ENCODE measurements around the gene AP1M2. TPM values are rescaled to one million over a fixed set of nuclear protein-coding genes. Genes with fewer than 3 reads are reported as not detected.

Gene AP1M2
- total RNA-seq, result 0.45 TPM in 1 of 3 replicates, not detected in the others
- long read RNA-seq, partial matches to known transcripts, result 1 of 1 reads
- long read RNA-seq, other reads (novel, unspliced or antisense), result 0 of 1 reads

- Mint-ChIP-seq H3K27ac (ENCODE audit: unreplicated experiment) (no peak within 1 kb of the TSS), H3K27me3 (ENCODE audit: low read depth) (peaks cover 15% of the 10 kb centered on the region), H3K4me3 (ENCODE audit: unreplicated experiment) (no peak within 1 kb of the TSS), H3K9me3 (ENCODE audit: low read depth) (no peaks in the 10 kb centered on the region), H3K4me1 (ENCODE audit: low read depth) (no peaks in the 10 kb centered on the region), H3K36me3 (ENCODE audit: low read depth) (peaks cover 6% of the 10 kb centered on the region)
- no peak for DNase-seq (ENCODE audit: low spot score)
- no peak for TF ChIP-seq CTCF (IDR thresholded peaks at IDR 0.05)
Observed at GRCh38 chr19:10587022-10587838, at the start of gene AP1M2. Gene AP1M2 (minus strand): TSS chr19:10587312. CDS start chr19:10587231, 81 bp downstream.

GRCh38 chr19:10636304-10636972 lies 49.3 kb upstream of the AP1M2 start:
- Mint-ChIP-seq H3K9me3 (ENCODE audit: low read depth) (no peaks in the 10 kb centered on the region), H3K4me3 (ENCODE audit: unreplicated experiment) (no peak overlapping the region), H3K27ac (ENCODE audit: unreplicated experiment) (no peak overlapping the region), H3K4me1 (ENCODE audit: low read depth) (no peaks in the 10 kb centered on the region), H3K36me3 (ENCODE audit: low read depth) (peaks cover 43% of the 10 kb centered on the region), H3K27me3 (ENCODE audit: low read depth) (no peaks in the 10 kb centered on the region)
- DNase-seq (ENCODE audit: low spot score), result peak; percentile 90
- no peak for TF ChIP-seq CTCF (IDR thresholded peaks at IDR 0.05)

- peaks cover 44% of the 10 kb centered on the region for H3K36me3 Mint-ChIP-seq (ENCODE audit: low read depth)
- no peak overlapping the region for H3K27ac Mint-ChIP-seq (ENCODE audit: unreplicated experiment)
- H3K27me3 Mint-ChIP-seq (ENCODE audit: low read depth), result no peaks in the 10 kb centered on the region
- TF ChIP-seq CTCF (IDR thresholded peaks at IDR 0.05), result no peak
- DNase-seq (ENCODE audit: low spot score), result no peak
- no peaks in the 10 kb centered on the region for H3K4me1 Mint-ChIP-seq (ENCODE audit: low read depth)
- no peak overlapping the region for H3K4me3 Mint-ChIP-seq (ENCODE audit: unreplicated experiment)
- no peaks in the 10 kb centered on the region for H3K9me3 Mint-ChIP-seq (ENCODE audit: low read depth)
Observed at GRCh38 chr19:10634963-10635362, 47.9 kb upstream of the AP1M2 start.

- no peaks in the 10 kb centered on the region for H3K27me3 Mint-ChIP-seq (ENCODE audit: low read depth)
- no peaks in the 10 kb centered on the region for H3K9me3 Mint-ChIP-seq (ENCODE audit: low read depth)
- H3K4me1 Mint-ChIP-seq (ENCODE audit: low read depth), result no peaks in the 10 kb centered on the region
- H3K4me3 Mint-ChIP-seq (ENCODE audit: unreplicated experiment), result no peak overlapping the region
- H3K27ac Mint-ChIP-seq (ENCODE audit: unreplicated experiment), result no peak overlapping the region
- H3K36me3 Mint-ChIP-seq (ENCODE audit: low read depth), result peaks cover 44% of the 10 kb centered on the region
- no peak for DNase-seq (ENCODE audit: low spot score)
- TF ChIP-seq CTCF (IDR thresholded peaks at IDR 0.05), result no peak
Observed at GRCh38 chr19:10634430-10634829, 47.3 kb upstream of the AP1M2 start.

- Mint-ChIP-seq H3K4me1 (ENCODE audit: low read depth) (peaks cover 4% of the 10 kb centered on the region), H3K4me3 (ENCODE audit: unreplicated experiment) (no peak overlapping the region), H3K27me3 (ENCODE audit: low read depth) (no peaks in the 10 kb centered on the region), H3K27ac (ENCODE audit: unreplicated experiment) (no peak overlapping the region), H3K36me3 (ENCODE audit: low read depth) (peaks cover 41% of the 10 kb centered on the region), H3K9me3 (ENCODE audit: low read depth) (no peaks in the 10 kb centered on the region)
- DNase-seq (ENCODE audit: low spot score), result no peak
- no peak for TF ChIP-seq CTCF (IDR thresholded peaks at IDR 0.05)
Observed at GRCh38 chr19:10631874-10632273, 44.8 kb upstream of the AP1M2 start.
